Glutamatergic neuron (in vitro differentiated cells): ENCODE data around the gene CCNY. TPM values are rescaled to one million over a fixed set of nuclear protein-coding genes. Genes with fewer than 3 reads are reported as not detected.
"Not testable (repeated sequence)": the region's sequence is repeated elsewhere in the genome, so short reads cannot be mapped to it uniquely, and the experiment has no call there.

Experiments used
- DNase-seq: peaks from one replicate; pipeline ENCODE4 v3.0.0; 2022
- H3K27ac Mint-ChIP-seq: one replicate; pipeline ENCODE4 v1.8.0; 2020; ENCODE audit warnings: mild to moderate bottlenecking, mixed read lengths, inconsistent platforms; ENCODE audit not compliant: unreplicated experiment
- H3K27me3 Mint-ChIP-seq: one replicate; pipeline ENCODE4 v1.8.0; 2020; ENCODE audit warnings: mild to moderate bottlenecking, moderate library complexity, mixed read lengths, inconsistent platforms; ENCODE audit not compliant: unreplicated experiment
- H3K36me3 Mint-ChIP-seq: one replicate; pipeline ENCODE4 v1.8.0; 2020; ENCODE audit warnings: mild to moderate bottlenecking, mixed read lengths, inconsistent platforms; ENCODE audit not compliant: unreplicated experiment
- H3K4me1 Mint-ChIP-seq: one replicate; pipeline ENCODE4 v1.8.0; 2020; ENCODE audit warnings: mild to moderate bottlenecking, low read depth, mixed read lengths, inconsistent platforms; ENCODE audit not compliant: unreplicated experiment
- H3K4me3 Mint-ChIP-seq: one replicate; pipeline ENCODE4 v1.8.0; 2020; ENCODE audit warnings: mild to moderate bottlenecking, mixed read lengths, inconsistent platforms; ENCODE audit not compliant: unreplicated experiment
- H3K9me3 Mint-ChIP-seq: one replicate; pipeline ENCODE4 v1.8.0; 2020; ENCODE audit warnings: mild to moderate bottlenecking, moderate library complexity, mixed read lengths, inconsistent platforms; ENCODE audit not compliant: unreplicated experiment
- total RNA-seq: library from RNA; stranded (reverse); fragmentation: NEBNext Ultra II Directional; extraction: Animal tissue kit (Norgen Biotek cat#: 25700); gene quantifications from one replicate; pipeline ENCODE4 v1.2.1, GENCODE V29; 2021; ENCODE audit not compliant: unreplicated experiment
- TF ChIP-seq, protein P1 (sequence below): fragments of 200-600 bp; sonication (generic); IDR thresholded peaks from one replicate; pipeline ENCODE4 v1.5.0; 2021; ENCODE audit not compliant: partially characterized antibody, unreplicated experiment

The CCNY gene
- total RNA-seq, 1 donor from 2014 or later: 219 TPM

DNA sequence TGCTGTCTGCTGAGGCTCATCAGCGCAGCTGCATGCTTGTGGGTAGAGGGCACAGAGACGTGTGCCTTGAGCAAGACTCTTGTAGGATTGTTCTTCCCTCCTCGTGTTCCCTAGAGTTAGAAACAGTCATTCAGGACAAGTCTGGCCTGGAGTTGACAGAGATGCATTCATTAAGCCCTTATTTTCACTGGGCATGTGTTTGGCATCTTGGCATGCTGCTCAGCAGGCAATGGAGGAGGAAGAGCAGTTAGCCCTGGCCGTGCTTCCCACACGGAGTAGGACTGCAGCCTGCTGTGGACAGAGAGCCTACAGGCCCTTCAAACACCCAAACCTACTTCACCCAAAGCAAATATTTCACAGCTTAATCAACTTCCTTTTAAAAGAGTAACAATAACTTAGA, 195.8 kb downstream of the CCNY start:
- TF ChIP-seq, protein P1, sequence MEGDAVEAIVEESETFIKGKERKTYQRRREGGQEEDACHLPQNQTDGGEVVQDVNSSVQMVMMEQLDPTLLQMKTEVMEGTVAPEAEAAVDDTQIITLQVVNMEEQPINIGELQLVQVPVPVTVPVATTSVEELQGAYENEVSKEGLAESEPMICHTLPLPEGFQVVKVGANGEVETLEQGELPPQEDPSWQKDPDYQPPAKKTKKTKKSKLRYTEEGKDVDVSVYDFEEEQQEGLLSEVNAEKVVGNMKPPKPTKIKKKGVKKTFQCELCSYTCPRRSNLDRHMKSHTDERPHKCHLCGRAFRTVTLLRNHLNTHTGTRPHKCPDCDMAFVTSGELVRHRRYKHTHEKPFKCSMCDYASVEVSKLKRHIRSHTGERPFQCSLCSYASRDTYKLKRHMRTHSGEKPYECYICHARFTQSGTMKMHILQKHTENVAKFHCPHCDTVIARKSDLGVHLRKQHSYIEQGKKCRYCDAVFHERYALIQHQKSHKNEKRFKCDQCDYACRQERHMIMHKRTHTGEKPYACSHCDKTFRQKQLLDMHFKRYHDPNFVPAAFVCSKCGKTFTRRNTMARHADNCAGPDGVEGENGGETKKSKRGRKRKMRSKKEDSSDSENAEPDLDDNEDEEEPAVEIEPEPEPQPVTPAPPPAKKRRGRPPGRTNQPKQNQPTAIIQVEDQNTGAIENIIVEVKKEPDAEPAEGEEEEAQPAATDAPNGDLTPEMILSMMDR: no peak
- Mint-ChIP-seq H3K9me3 (peaks cover 21% of the 10 kb centered on the region), H3K4me3 (no peak overlapping the region), H3K36me3 (peaks cover 36% of the 10 kb centered on the region), H3K27me3 (peaks cover 11% of the 10 kb centered on the region), H3K27ac (no peak overlapping the region), H3K4me1 (peaks cover 6% of the 10 kb centered on the region)
- no peak for DNase-seq

DNA sequence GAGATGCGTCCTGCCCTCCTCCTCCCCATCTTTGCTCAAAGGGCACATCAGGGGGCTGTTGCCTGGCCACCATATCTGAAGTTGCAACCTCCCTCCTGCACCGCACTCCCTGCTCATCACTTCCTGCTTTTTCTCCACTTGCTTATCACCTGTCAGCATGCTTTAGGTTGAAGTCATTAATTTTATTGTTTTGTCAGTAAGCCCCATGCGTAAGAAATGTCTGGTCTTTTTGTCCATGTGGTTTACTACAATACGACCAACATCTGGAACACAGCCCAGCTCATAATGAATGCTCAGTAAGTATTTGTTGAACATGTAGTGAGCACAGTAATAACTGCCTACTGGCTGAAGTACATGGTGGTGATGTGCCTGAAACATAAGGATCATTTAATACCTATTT, 197.3 kb downstream of the CCNY start:
- TF ChIP-seq, protein P1: no peak
- DNase-seq: no peak
- H3K9me3 Mint-ChIP-seq: peaks cover 27% of the 10 kb centered on the region
- H3K36me3 Mint-ChIP-seq: peaks cover 48% of the 10 kb centered on the region
- H3K27me3 Mint-ChIP-seq: peaks cover 13% of the 10 kb centered on the region
- H3K27ac Mint-ChIP-seq: peak overlapping the region; percentile 28
- H3K4me3 Mint-ChIP-seq: no peak overlapping the region
- H3K4me1 Mint-ChIP-seq: peaks cover 2% of the 10 kb centered on the region

DNA sequence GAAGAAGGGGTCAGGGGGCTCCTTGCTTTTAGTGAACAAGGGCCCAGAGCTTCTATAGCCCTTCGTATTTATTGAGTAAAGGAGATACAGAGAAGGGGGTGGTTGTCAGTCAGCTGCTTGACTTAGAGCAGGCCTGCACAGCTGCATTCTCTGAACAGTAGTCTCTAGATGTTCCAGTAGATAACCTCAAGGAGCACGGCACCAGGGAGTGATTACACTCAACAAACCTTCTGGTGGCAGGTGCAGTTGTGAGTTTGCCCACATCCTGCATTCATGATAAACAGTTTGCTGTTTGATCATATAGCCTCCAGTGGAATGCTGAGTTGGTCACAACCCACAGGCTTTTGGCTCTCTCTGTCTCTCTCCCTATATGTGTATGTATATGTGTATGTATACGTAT, 198.8 kb downstream of the CCNY start:
- TF ChIP-seq, protein P1: no peak
- H3K4me3 Mint-ChIP-seq: no peak overlapping the region

DNA sequence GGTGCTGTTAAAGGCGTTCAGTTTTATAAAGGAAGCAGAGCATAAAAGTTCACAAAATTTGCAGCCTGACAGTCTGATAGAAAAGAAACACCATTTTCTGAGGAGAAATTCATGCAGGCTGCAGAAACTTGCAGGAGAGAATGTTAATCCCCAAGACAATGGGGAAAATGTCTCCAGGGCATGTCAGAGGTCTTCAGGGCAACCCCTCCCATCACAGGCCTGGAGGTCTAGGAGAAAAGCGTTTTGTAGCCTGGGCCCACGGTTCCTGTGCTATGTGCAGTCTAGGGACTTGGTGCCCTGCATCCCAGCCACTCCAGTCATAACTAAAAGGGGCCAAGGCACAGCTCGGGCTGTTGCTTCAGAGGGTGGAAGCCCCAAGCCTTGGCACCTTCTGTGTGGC, 200.5 kb downstream of the CCNY start:
- DNase-seq: no peak
- peaks cover 2% of the 10 kb centered on the region for H3K4me1 Mint-ChIP-seq
- H3K27me3 Mint-ChIP-seq: peaks cover 15% of the 10 kb centered on the region
- TF ChIP-seq, protein P1: no peak
- no peak overlapping the region for H3K27ac Mint-ChIP-seq
- H3K4me3 Mint-ChIP-seq: no peak overlapping the region
- peaks cover 27% of the 10 kb centered on the region for H3K9me3 Mint-ChIP-seq
- H3K36me3 Mint-ChIP-seq: peaks cover 42% of the 10 kb centered on the region

More for the DNA sequence above, 198.8 kb downstream of the CCNY start:
- peaks cover 16% of the 10 kb centered on the region for H3K27me3 Mint-ChIP-seq
- H3K4me1 Mint-ChIP-seq: peaks cover 2% of the 10 kb centered on the region
- H3K27ac Mint-ChIP-seq: no peak overlapping the region
- peaks cover 27% of the 10 kb centered on the region for H3K9me3 Mint-ChIP-seq
- DNase-seq: no peak
- H3K36me3 Mint-ChIP-seq: peaks cover 48% of the 10 kb centered on the region

DNA sequence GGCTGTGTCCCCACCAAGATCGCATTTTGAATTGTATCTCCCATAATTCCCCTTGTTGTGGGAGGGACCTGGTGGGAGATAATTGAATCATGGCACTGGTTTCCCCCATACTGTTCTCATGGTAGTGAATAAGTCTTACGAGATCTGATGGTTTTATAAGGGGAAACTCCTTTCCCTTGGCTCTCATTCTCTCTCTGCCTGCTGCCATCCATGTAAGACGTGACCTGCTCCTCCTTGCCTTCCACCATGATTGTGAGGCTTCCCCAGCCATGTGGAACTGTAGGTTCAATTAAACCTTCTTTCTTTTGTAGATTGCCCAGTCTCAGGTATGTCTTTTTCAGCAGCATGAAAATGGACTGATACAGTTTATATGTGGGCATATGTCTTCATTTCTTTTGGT, 201.6 kb downstream of the CCNY start:
- H3K4me3 Mint-ChIP-seq, DNase-seq, H3K4me1 Mint-ChIP-seq: not testable (repeated sequence)
- H3K36me3 Mint-ChIP-seq: peaks cover 42% of the 10 kb centered on the region
- peaks cover 23% of the 10 kb centered on the region for H3K9me3 Mint-ChIP-seq
- peak overlapping the region; percentile 41 for H3K27ac Mint-ChIP-seq
- peaks cover 14% of the 10 kb centered on the region for H3K27me3 Mint-ChIP-seq
